HCT116 (cell line): Measurements from ENCODE around the gene SNX10. TPM values are rescaled to one million over a fixed set of nuclear protein-coding genes. Genes with fewer than 3 reads are reported as not detected.

Experiments
- ATAC-seq: fragments of 200-7000 bp; cut with Tn5 transposase; 2 replicates; pipeline ENCODE4 v1.9.1; 2020; ENCODE audit warnings: mild to moderate bottlenecking, moderate library complexity
- BruUV-seq: library from RNA; stranded (reverse); fragments of 400-500 nt; replicated peaks from 2 replicates; lab custom pipeline; 2021; lab: Mats Ljungman, UMichigan
- CTCF ChIA-PET: fragments of 300-600 bp; sonication (Branson Sonifier 250); formaldehyde crosslinking; loops from one replicate; lab custom pipeline; 2021; ENCODE audit warnings: antibody characterized with exemption; lab: Charles Lee
- POLR2A ChIA-PET: fragments of 300-600, 350-600 bp; sonication (Branson Sonifier 250); formaldehyde crosslinking; loops from one replicate; lab custom pipeline; 2021; ENCODE audit warnings: antibody characterized with exemption; lab: Charles Lee
- RAD21 ChIA-PET, 2 experiments: fragments of 300-600 bp; sonication (Branson Sonifier 250); formaldehyde crosslinking; loops; one replicate each; lab custom pipeline; 2023; ENCODE audit warnings: low total read pairs in 2 of 2; ENCODE audit not compliant: uncharacterized antibody in 2 of 2, unreplicated experiment in 2 of 2, low non-redundant PET in 1 of 2; lab: Charles Lee
- DNase-seq: peaks from one replicate; pipeline ENCODE4 v3.0.0-alpha.2; 2010; ENCODE audit warnings: low read depth, low spot score
- H2AFZ ChIP-seq: fragments of 200-600 bp; shearing (Covaris generic), sonication (generic); 2 replicates; pipeline ENCODE4 v1.6.1; 2017; ENCODE audit warnings: low read depth, mixed run types, mixed read lengths, antibody characterized with exemption, low read length; ENCODE audit not compliant: poor library complexity, severe bottlenecking
- H3K27ac ChIP-seq: 2 replicates; pipeline ENCODE4 v1.5.1; 2012; ENCODE audit warnings: low read depth, low read length
- H3K27me3 ChIP-seq: fragments of 200-600 bp; sonication (generic); 2 replicates; pipeline ENCODE4 v1.6.1; 2016; ENCODE audit warnings: mixed run types, low read length, mixed read lengths; ENCODE audit not compliant: insufficient read depth
- H3K36me3 ChIP-seq, 2 experiments: fragments of 200-500 bp in 1 of 2; fragments of 200-600 bp in 1 of 2; sonication (Bioruptor generic) in 1 of 2; sonication (generic) in 1 of 2; 2 replicates each; pipeline versions ENCODE4 v1.5.1 to v1.6.1; 2014 to 2016; ENCODE audit warnings: low read length in 2 of 2, inconsistent platforms in 1 of 2, mixed read lengths in 1 of 2, mixed run types in 1 of 2; ENCODE audit not compliant: insufficient read depth in 2 of 2, control insufficient read depth in 1 of 2
- H3K4me1 ChIP-seq, 2 experiments: fragments of 200-600 bp in 1 of 2; sonication (generic) in 1 of 2; 2 replicates each; pipeline versions ENCODE4 v1.5.1 to v1.6.1; 2012 to 2017; ENCODE audit warnings: low read length in 2 of 2, inconsistent platforms in 1 of 2, mild to moderate bottlenecking in 1 of 2, mixed read lengths in 1 of 2, mixed run types in 1 of 2, moderate library complexity in 1 of 2; ENCODE audit not compliant: insufficient read depth in 2 of 2, control insufficient read depth in 1 of 2
- H3K4me2 ChIP-seq: fragments of 200-600 bp; sonication (generic); 2 replicates; pipeline ENCODE4 v1.6.1; 2017; ENCODE audit warnings: mixed run types, low read length, mixed read lengths
- H3K4me3 ChIP-seq, 2 experiments: fragments of 200-600 bp in 1 of 2; sonication (generic) in 1 of 2; replicated peaks in 1 of 2; 2 replicates each; pipeline ENCODE4 v1.5.1; 2011 to 2016; ENCODE audit warnings: low read length in 2 of 2, control low read depth in 1 of 2, low read depth in 1 of 2, mild to moderate bottlenecking in 1 of 2, mixed read lengths in 1 of 2, mixed run types in 1 of 2
- H3K79me2 ChIP-seq: fragments of 200-600 bp; sonication (generic); 2 replicates; pipeline ENCODE4 v1.6.1; 2017; ENCODE audit warnings: mild to moderate bottlenecking, mixed run types, low read length, moderate library complexity, mixed read lengths; ENCODE audit not compliant: insufficient read depth
- H3K9ac ChIP-seq: fragments of 200-600 bp; sonication (generic); 2 replicates; pipeline ENCODE4 v1.6.1; 2016; ENCODE audit warnings: low read length, mixed read lengths
- H3K9me2 ChIP-seq: fragments of 200-600 bp; sonication (generic), shearing (Covaris generic); 2 replicates; pipeline ENCODE4 v1.6.1; 2017; ENCODE audit warnings: mixed run types, mild to moderate bottlenecking, moderate library complexity; ENCODE audit not compliant: insufficient read depth
- H3K9me3 ChIP-seq, 2 experiments: fragments of 200-500 bp in 1 of 2; fragments of 200-600 bp in 1 of 2; sonication (Bioruptor generic) in 1 of 2; sonication (generic) in 1 of 2; 2 replicates each; pipeline ENCODE4 v1.6.1; 2014 to 2017; ENCODE audit warnings: low read length in 2 of 2, mixed read lengths in 2 of 2, inconsistent platforms in 1 of 2, low read depth in 1 of 2, mild to moderate bottlenecking in 1 of 2, mixed run types in 1 of 2, moderate library complexity in 1 of 2; ENCODE audit not compliant: control insufficient read depth in 1 of 2, insufficient read depth in 1 of 2
- H4K20me1 ChIP-seq: fragments of 200-600 bp; sonication (generic), shearing (Covaris generic); 2 replicates; pipeline ENCODE4 v1.6.1; 2017; ENCODE audit warnings: mixed run types, mild to moderate bottlenecking, moderate library complexity; ENCODE audit not compliant: insufficient read depth
- ATF3 ChIP-seq: IDR thresholded peaks from 2 replicates; pipeline ENCODE4 v1.6.1; 2012
- CTCF ChIP-seq, 3 experiments: fragments of 200-600 bp in 1 of 3; sonication (generic) in 1 of 3; IDR thresholded peaks in 2 of 3; conservative IDR thresholded peaks in 1 of 3; 2 replicates each; pipeline ENCODE4 v1.5.1; 2012 to 2017; ENCODE audit warnings: low read depth in 2 of 3, low read length in 2 of 3, antibody characterized with exemption in 1 of 3, borderline replicate concordance in 1 of 3, control low read depth in 1 of 3, mild to moderate bottlenecking in 1 of 3, mixed read lengths in 1 of 3, mixed run types in 1 of 3, moderate library complexity in 1 of 3; ENCODE audit not compliant: insufficient read depth in 1 of 3
- ELF1 ChIP-seq: IDR thresholded peaks from 2 replicates; pipeline ENCODE4 v1.6.1; 2012; ENCODE audit warnings: low read depth, borderline replicate concordance
- FOSL1 ChIP-seq: IDR thresholded peaks from 2 replicates; pipeline ENCODE4 v1.6.1; 2012; ENCODE audit warnings: low read depth
- POLR2A ChIP-seq: IDR thresholded peaks from 2 replicates; pipeline ENCODE4 v1.7.0; 2011; ENCODE audit warnings: borderline replicate concordance; ENCODE audit not compliant: insufficient read depth, insufficient read length; ENCODE audit errors: extremely low read depth
- RAD21 ChIP-seq: IDR thresholded peaks from 2 replicates; pipeline ENCODE4 v1.6.1; 2012; ENCODE audit warnings: low read depth, mild to moderate bottlenecking
- REST ChIP-seq: IDR thresholded peaks from 2 replicates; pipeline ENCODE4 v1.6.1; 2012; ENCODE audit warnings: low read depth
- SIN3A ChIP-seq: IDR thresholded peaks from 2 replicates; pipeline ENCODE4 v1.6.1; 2012; ENCODE audit warnings: low read depth
- SRF ChIP-seq: IDR thresholded peaks from 2 replicates; pipeline ENCODE4 v1.6.1; 2012; ENCODE audit warnings: low read depth
- ZNF274 ChIP-seq: fragments of 200-500 bp; sonication (Bioruptor generic); IDR thresholded peaks from 2 replicates; pipeline ENCODE4 v1.6.1; 2014; ENCODE audit warnings: mild to moderate bottlenecking, low read depth, low read length, inconsistent platforms
- intact Hi-C: fragments of 100-400 bp; cut with micrococcal nuclease; formaldehyde crosslinking; loops from 2 replicates; pipeline ENCODE4 v1.10.0; 2022
- total RNA-seq: library from RNA; stranded (reverse); gene quantifications from one replicate; pipeline ENCODE4 v1.2.1, GENCODE V29; 2021; ENCODE audit not compliant: unreplicated experiment
- TF ChIP-seq, protein P1 (sequence below): IDR thresholded peaks from 2 replicates; pipeline ENCODE4 v1.6.1; 2012
- TF ChIP-seq, protein P2 (sequence below): IDR thresholded peaks from 2 replicates; pipeline ENCODE4 v1.6.1; 2011; ENCODE audit warnings: mild to moderate bottlenecking, low read length, moderate library complexity; ENCODE audit not compliant: insufficient replicate concordance; ENCODE audit errors: extremely low read depth

The SNX10 gene
- total RNA-seq, 1 experiment from 2014 or later, result 26.9 TPM

GRCh38 chr7:26321435-26321834 lies 29.8 kb downstream of the SNX10 start:
- no peak for TF ChIP-seq SIN3A
- TF ChIP-seq FOSL1, result no peak
- TF ChIP-seq, protein P1, sequence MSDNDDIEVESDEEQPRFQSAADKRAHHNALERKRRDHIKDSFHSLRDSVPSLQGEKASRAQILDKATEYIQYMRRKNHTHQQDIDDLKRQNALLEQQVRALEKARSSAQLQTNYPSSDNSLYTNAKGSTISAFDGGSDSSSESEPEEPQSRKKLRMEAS, result no peak
- TF ChIP-seq POLR2A, result no peak
- TF ChIP-seq RAD21, result no peak
- TF ChIP-seq ATF3, result no peak
- no peak for TF ChIP-seq ELF1
- TF ChIP-seq ZNF274, result no peak
- TF ChIP-seq CTCF (IDR thresholded peaks at IDR 0.05 in 2 of 3, conservative IDR thresholded peaks at IDR 0.05 in 1 of 3; ENCODE audit: borderline replicate concordance in 1 of 3, insufficient read depth in 1 of 3, low read depth in 2 of 3, low read length in 2 of 3), result no peak
- TF ChIP-seq SRF, result no peak
- TF ChIP-seq REST, result no peak
- TF ChIP-seq, protein P2, sequence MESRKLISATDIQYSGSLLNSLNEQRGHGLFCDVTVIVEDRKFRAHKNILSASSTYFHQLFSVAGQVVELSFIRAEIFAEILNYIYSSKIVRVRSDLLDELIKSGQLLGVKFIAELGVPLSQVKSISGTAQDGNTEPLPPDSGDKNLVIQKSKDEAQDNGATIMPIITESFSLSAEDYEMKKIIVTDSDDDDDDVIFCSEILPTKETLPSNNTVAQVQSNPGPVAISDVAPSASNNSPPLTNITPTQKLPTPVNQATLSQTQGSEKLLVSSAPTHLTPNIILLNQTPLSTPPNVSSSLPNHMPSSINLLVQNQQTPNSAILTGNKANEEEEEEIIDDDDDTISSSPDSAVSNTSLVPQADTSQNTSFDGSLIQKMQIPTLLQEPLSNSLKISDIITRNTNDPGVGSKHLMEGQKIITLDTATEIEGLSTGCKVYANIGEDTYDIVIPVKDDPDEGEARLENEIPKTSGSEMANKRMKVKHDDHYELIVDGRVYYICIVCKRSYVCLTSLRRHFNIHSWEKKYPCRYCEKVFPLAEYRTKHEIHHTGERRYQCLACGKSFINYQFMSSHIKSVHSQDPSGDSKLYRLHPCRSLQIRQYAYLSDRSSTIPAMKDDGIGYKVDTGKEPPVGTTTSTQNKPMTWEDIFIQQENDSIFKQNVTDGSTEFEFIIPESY, result no peak
- POLR2A ChIA-PET, result no interaction called here
- H4K20me1 ChIP-seq, result no peaks in the 10 kb centered on the region
- H3K9me2 ChIP-seq, result no peaks in the 10 kb centered on the region
- CTCF ChIA-PET, result no interaction called here
- H3K4me1 ChIP-seq, result no peaks in the 10 kb centered on the region; a peak in 1 of 4 replicates
- DNase-seq (no peak), ATAC-seq (no peak)
- H3K79me2 ChIP-seq, result no peaks in the 10 kb centered on the region
- no peak overlapping the region for H2AFZ ChIP-seq
- no TSS peak for BruUV-seq
- H3K9ac ChIP-seq, result no peak overlapping the region
- intact Hi-C loops, result no loop called here
- H3K4me2 ChIP-seq, result no peak overlapping the region
- no peak overlapping the region for H3K4me3 ChIP-seq
- H3K9me3 ChIP-seq, result no peaks in the 10 kb centered on the region
- no peaks in the 10 kb centered on the region for H3K36me3 ChIP-seq
- no peak overlapping the region for H3K27ac ChIP-seq
- H3K27me3 ChIP-seq, result no peaks in the 10 kb centered on the region
- RAD21 ChIA-PET, result no interaction called here
